Keratinocyte (primary cell): ENCODE data around the gene MAFF.

ENCODE experiments used
- EZH2 ChIP-seq: IDR thresholded peaks from one replicate; pipeline ENCODE4 v1.6.1; 2012; ENCODE audit warnings: inconsistent platforms, mild to moderate bottlenecking, low read length, moderate library complexity
- TF ChIP-seq, protein P1 (sequence below), 3 experiments: IDR thresholded peaks in 1 of 3; conservative IDR thresholded peaks in 1 of 3; optimal IDR thresholded peaks in 1 of 3; 2 replicates in 2 of 3; 3 replicates in 1 of 3; pipeline versions ENCODE3 to v1.5.1; 2011; ENCODE audit warnings: low read length in 3 of 3, mild to moderate bottlenecking in 3 of 3, moderate library complexity in 2 of 3, control low read depth in 1 of 3, inconsistent platforms in 1 of 3; ENCODE audit not compliant: insufficient read depth in 2 of 3; ENCODE audit errors: extremely low read depth in 1 of 3

DNA sequence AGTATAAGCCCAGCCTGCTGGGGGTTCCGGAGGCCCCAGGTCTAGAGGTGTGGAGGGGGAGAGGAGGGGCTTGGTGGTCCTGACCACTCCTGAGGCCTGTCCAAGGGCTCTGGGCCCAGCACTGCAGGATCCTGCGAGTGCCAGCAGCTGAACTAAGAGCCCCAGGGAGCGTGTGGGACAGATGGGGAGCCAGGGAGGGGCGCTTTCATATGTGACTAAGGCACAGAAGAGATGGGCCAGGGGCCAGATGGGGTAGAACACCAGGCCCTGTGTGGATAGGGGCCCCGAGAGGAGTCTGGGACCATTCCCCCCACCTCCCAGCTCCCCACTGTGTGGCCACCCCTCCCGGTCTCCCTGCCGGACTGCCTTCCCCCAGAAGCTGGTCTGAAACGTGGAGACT lies 18.4 kb downstream of the MAFF start:
- TF ChIP-seq, protein P1, sequence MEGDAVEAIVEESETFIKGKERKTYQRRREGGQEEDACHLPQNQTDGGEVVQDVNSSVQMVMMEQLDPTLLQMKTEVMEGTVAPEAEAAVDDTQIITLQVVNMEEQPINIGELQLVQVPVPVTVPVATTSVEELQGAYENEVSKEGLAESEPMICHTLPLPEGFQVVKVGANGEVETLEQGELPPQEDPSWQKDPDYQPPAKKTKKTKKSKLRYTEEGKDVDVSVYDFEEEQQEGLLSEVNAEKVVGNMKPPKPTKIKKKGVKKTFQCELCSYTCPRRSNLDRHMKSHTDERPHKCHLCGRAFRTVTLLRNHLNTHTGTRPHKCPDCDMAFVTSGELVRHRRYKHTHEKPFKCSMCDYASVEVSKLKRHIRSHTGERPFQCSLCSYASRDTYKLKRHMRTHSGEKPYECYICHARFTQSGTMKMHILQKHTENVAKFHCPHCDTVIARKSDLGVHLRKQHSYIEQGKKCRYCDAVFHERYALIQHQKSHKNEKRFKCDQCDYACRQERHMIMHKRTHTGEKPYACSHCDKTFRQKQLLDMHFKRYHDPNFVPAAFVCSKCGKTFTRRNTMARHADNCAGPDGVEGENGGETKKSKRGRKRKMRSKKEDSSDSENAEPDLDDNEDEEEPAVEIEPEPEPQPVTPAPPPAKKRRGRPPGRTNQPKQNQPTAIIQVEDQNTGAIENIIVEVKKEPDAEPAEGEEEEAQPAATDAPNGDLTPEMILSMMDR (optimal IDR thresholded peaks at IDR 0.05 in 1 of 3, IDR thresholded peaks at IDR 0.05 in 1 of 3, conservative IDR thresholded peaks at IDR 0.05 in 1 of 3; ENCODE audit: extremely low read depth in 1 of 3, insufficient read depth in 2 of 3, low read length in 3 of 3): no peak
- TF ChIP-seq EZH2: no peak
